ENCODE results near the gene KRTAP1-3.
"Not testable (repeated sequence)": the region's sequence is repeated elsewhere in the genome, so short reads cannot be mapped to it uniquely, and the experiment has no call there.

KRTAP1-3 gene

DNA sequence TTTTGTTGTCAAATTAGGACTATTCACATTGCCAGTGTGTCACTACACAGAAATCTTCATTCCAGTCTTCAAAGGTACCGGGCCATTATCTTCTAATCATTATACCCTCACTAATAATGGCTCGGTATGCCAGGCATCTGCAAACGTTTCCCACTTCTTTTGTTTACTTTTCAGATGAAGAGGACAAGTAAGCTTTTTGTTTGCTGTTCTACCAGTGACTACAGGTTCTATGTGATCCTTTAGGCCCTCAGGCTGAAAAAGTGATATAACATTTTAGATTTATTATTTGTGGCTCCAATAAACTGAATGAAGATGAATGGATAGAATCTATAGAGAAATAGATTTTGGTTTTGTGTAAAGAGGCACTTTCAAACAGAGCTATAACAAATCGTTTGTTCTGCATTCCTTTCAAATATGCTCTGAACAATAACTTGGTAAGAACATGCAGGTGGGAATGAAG is 25.3 kb downstream of the KRTAP1-3 start:
- peak; percentile 21 for DNase-seq

DNA sequence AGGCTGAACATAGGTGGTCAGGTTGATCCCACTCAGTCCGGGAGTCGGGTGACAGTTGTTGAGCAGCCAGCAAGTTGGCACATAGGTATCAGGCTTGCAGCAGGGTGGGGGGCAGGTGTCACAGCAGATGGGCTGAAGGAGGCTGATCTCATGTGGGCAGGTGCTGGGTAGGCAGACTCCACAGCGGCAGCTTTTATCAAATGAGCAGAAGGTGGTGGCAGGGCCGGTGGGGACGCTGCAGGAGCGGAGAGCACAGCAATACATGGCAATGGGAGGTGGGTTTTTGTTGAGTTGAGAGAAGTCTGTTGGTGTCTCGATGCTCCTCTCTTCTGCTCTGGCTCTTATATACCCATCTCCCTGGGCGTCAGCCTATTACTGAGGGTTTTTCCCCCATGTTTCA is 25.9 kb downstream of the KRTAP1-3 start, which contains the start of gene KRTAP3-1:
Gene KRTAP3-1 (minus strand): TSS at position 318 of the 400 bp plus-strand sequence. CDS start 54 bp downstream, at position 264.
- peak; percentile 54 for DNase-seq

DNA sequence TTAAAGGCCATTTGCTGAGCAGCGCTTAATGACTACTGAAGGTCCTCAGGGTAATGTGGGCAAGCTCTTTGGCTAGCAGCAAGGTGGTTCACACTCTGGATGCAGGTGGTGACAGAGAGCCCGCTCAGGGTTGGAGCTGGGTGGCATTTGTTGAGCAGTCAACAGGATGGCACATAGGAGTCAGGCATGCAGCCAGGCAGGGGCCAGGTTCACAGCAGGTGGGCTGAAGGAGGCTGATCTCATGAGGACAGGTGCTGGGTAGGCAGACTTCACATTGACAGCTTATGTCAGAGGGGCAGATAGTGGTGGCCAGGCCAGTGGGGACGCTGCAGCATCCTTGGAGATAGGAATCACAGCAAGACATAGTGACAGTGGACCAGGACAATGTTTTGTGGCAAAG is 30.3 kb downstream of the KRTAP1-3 start:
- peak; percentile 62 for DNase-seq

DNA sequence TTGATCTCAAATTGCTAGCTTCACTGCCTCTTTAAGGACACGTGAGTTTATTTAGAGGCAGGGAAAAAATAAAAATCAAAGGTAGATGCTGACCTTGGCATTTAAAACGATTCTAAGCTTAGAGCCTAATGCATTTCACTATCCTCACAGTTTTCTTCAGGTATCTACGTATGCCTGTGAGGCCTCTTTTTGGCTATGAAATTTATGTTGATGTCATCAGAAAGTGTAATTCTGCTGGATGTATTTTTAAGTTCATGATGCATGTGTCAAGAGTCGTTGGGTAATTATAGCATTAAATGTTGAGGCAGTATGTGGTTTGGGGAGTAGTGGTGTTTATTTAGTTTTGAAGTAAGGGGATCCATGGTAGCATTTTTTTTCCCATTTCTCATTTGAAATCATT is 30.7 kb downstream of the KRTAP1-3 start:
- peak; percentile 55 for DNase-seq

DNA sequence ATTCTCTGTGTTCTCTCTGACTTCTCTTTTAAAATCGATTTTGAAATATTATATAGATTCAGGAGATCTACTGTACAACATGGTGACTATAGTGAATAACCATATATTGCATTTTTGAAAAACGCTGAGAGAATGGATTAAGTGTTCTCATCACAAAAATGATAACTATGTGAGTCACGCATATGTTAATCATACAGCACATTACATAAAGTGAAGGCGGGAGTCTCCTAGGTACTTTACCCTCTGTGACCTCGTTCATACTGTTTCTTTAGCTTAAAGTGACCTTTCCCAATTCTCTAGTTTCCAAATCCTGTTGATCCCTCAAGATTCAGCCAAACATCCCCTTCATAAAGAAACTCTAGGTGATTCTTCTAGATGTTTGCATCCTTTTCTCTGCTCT is 31.9 kb downstream of the KRTAP1-3 start:
- no peak for DNase-seq

DNA sequence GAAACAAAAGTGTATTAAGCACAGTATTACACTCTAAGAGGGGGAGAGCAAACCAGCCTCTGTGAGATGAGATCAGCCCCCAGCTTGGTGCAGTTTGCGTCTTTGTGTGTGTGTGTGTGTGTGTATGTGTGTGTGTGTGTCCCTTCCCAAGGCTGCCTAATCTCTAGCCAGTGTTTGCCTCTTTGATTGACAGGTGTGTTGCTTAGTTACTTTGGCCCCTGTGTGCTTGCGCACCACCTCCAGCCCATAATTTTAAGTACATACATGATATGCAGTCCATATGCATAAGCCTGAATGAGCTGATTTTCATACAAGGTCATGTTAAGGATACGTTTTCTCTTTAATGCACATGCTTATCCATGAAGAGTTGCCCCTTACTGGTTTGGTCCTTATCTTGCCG is 32.9 kb downstream of the KRTAP1-3 start:
- no peak for DNase-seq

DNA sequence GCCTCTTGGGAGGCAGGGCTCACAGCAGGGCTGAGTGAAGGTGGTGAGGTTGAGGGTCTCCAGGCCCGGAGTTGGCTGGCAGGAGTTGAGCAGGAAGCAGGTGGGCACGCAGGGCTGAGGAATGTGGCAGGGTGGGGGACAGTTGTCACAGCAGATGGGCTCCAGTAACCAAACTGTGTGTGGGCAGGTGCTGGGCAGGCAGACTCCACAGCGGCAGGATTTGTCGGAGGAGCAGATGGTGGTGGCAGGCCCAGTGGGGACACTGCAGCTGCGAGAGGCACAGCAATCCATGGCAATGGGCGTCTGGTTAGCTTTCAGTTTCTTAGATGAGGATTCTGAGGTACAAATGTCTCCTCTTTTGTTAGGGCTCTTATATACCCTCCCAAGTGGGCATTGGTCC is 35.1 kb downstream of the KRTAP1-3 start, which contains the start of gene KRTAP3-2:
Gene KRTAP3-2 (minus strand): TSS at position 344 of the 400 bp plus-strand sequence. CDS start 53 bp downstream, at position 291.
- not testable (repeated sequence) for DNase-seq

DNA sequence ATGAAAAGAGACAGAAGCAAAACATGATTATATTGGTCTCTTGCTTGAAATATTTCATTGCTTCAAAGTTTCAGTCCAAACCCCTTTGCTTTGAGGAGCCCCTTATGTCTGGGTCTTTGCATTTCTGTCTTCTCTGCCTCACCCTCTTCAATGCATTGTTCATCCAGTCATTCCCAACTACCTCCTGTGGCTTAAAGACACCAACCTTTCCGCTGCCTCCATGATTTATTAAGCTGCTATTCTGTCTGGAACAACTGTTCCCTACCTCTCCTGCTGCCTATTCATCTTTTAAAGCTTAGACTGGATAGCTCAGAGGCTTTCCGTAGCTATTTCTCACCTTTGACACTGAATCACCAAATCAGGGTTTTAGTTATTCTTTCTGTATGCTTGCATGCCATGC is 37.3 kb downstream of the KRTAP1-3 start:
- DNase-seq, result no peak

DNA sequence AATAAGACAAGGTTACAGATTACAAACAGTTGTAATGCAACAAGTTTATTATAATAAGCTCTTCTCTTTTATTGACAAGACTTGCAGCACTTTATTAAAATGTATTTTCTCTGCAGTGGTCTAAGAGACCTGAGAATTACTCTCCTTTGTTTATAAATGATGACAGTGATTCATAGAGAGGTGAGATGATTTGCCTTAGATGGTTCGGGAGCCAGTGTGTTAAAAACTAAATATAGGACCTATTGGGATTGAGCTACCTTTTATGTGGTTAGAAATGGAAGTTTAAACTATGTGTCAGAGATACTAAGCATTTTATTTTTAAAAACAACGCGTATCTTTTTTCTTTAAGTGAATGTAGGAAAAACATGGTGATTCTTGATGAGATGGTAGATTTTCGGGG is 37.8 kb downstream of the KRTAP1-3 start:
- DNase-seq, result no peak

DNA sequence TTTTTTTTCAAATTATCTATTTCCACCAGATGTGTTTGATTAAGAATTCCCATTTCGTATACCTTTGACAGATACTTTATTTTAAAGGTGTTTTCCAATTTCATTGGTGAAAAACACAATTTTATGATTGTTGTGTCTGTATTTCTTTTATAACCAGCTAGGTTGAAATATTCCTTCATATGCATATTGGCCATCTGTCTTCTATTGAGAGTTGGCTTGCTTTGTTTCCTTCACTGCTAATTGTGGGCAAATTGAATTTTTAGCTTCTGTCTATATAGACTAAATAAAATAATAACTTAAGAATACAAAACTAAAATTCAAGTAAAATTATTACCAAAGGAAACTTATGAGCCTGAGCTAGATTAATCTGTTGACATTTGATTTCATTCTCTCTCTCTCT is 39.6 kb downstream of the KRTAP1-3 start:
- no peak for DNase-seq

DNA sequence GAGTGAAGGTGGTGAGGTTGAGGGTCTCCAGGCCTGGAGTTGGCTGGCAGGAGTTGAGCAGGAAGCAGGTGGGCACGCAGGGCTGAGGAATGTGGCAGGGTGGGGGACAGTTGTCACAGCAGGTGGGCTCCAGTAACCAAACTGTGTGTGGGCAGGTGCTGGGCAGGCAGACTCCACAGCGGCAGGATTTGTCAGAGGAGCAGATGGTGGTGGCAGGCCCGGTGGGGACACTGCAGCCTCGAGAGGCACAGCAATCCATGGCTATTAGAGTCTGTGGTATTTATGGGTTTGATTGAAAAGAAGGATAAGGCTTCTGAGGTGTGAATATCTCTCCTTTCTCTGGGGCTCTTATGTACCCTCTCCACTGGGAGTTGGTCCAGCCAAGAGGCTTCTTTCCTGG is 40.8 kb downstream of the KRTAP1-3 start, which contains the start of gene KRTAP3-3:
Gene KRTAP3-3 (minus strand): TSS at position 326 of the 400 bp plus-strand sequence. CDS start 67 bp downstream, at position 259.
- peak; percentile 92 for DNase-seq

DNA sequence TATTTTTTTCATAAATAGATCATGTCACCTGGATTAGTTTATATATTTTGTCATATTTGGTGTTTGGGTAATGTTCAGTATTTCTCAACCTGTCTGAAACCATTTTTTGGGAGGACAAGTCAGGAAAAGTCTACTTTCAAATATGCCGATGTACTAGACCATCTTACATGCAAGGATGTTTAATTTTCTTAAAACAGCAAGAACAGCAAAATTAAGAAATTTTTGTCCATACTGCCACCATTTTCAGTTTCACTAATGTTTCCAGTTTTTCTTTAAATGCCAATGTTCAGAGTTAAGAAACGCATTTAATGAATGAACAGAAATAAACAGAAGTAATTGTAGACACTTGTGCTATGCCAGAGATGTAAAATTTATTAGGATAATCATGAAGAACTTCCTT is 41.6 kb downstream of the KRTAP1-3 start:
- no peak for DNase-seq

DNA sequence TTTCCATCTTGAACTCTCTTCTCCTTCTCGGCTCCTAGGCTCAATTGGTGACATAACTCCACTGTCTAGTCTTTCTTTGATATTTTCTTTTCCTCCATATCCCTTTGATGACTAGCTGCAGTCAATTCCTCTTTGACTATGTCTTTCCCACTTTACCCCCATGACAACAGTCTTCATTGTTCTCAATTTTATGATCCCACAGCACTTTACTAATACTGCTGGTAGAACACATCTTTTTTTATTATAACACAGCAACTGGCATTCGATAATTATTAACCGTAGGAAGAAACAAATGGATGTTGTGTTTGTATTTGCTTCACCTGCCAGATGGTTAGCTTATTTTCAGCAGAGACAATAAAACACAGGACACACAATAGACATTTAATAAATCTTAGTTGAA is 42.0 kb downstream of the KRTAP1-3 start:
- DNase-seq, result no peak

DNA sequence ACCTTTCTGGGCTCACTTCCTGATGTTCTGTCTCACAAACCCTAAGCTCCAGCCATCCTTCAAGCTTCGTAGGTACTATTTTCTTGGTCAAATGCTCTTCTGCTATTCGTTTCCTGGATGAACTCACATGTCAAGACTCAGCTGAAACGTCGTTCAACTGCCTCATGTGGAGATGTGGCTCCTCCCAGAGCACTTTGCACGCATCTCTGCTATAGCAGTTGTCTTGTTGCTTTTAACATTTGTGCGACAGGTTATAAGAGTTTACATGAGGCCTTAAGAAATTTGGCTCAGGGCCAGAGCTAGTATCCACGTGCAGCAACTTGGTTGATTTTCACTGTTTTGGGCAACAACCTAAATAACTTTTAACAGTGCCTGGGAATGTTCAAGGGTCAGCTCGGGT is 47.8 kb downstream of the KRTAP1-3 start:
- no peak for DNase-seq

DNA sequence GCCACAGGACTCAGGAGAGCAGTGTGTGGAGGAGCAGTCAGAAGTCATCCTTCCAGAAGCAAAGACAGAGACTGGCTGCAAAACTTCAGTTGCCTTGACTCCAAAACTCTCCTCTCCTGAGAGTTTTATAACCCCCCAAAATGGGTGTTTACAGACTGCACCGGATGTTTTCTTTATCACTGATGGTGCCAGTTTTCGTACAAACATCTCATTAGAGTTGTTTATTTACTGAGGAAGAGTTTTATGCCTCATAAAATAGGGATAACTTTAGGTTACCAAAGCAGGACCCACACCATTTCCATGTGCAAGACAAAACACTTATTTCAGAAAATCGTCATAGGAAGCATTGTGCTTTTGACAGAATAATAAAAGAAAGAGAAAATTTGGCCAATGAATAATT is 50.4 kb downstream of the KRTAP1-3 start, which contains the start of gene KRT40:
Gene KRT40 (minus strand): TSS at position 101 of the 400 bp plus-strand sequence. CDS start 53 bp downstream, at position 48.
- no peak for DNase-seq

Measured in NCI-H1436 (cell line).